NCI-H524 (cell line): ENCODE measurements around the gene HOMEZ.

Experiments used
- DNase-seq, 2 experiments: peaks; one replicate each; lab custom pipeline; 2025; lab: John Stamatoyannopoulos, UW

The HOMEZ gene

GRCh38 chr14:23307687-23308644 is 22.0 kb upstream of the HOMEZ start:
- no peak for DNase-seq

GRCh38 chr14:23307146-23307530 is 21.2 kb upstream of the HOMEZ start:
- peak in 1 of 2 experiments; percentile 31 for DNase-seq

- DNase-seq = peak; percentile 85 to 90
Measured at GRCh38 chr14:23306412-23307145, 20.6 kb upstream of the HOMEZ start, which contains the start of gene BCL2L2. Gene BCL2L2, plus strand, starts transcription at chr14:23306833. Its CDS starts 935 bp downstream, at chr14:23307768.

- DNase-seq = peak; percentile 82 to 95
Measured at GRCh38 chr14:23302290-23303225, 16.6 kb upstream of the HOMEZ start, which contains the start of gene PPP1R3E. Gene PPP1R3E, minus strand, starts transcription at chr14:23302859. Its CDS starts 283 bp downstream, at chr14:23302576.

GRCh38 chr14:23301969-23302289 is 16.0 kb upstream of the HOMEZ start:
- DNase-seq = no peak

GRCh38 chr14:23301288-23301968 is 15.5 kb upstream of the HOMEZ start:
- peak; percentile 99 to 100 for DNase-seq

GRCh38 chr14:23300687-23301223 is 14.8 kb upstream of the HOMEZ start:
- peak in 1 of 2 experiments; percentile 57 for DNase-seq

- DNase-seq = no peak
Measured at GRCh38 chr14:23299986-23300686, 14.2 kb upstream of the HOMEZ start.

GRCh38 chr14:23299211-23299957 is 13.5 kb upstream of the HOMEZ start:
- peak in 1 of 2 experiments; percentile 55 for DNase-seq

- DNase-seq = no peak
Measured at GRCh38 chr14:23297611-23298277, 11.8 kb upstream of the HOMEZ start.

- DNase-seq = no peak
Measured at GRCh38 chr14:23297096-23297495, 11.2 kb upstream of the HOMEZ start.

- DNase-seq = no peak
Measured at GRCh38 chr14:23296012-23296777, 10.3 kb upstream of the HOMEZ start.

GRCh38 chr14:23294734-23295561 is 9.0 kb upstream of the HOMEZ start:
- DNase-seq = peak; percentile 35 to 64

- DNase-seq = no peak
Measured at GRCh38 chr14:23286902-23287479, 1.1 kb upstream of the HOMEZ start.

GRCh38 chr14:23285530-23286019 is 357 bp downstream of the HOMEZ start:
- DNase-seq = peak in 1 of 2 experiments; percentile 51
